NCI-H2029 treated with DMSO at 0.1 percent for 48 hours (cell line): Measurements from ENCODE around the gene RAPGEF5.
A peak's percentile ranks its signal among the peaks of the same experiment; 100 is the strongest.

Source experiments
- DNase-seq: peaks from one replicate; lab custom pipeline; 2025; lab: John Stamatoyannopoulos, UW

RAPGEF5 gene

GRCh38 chr7:22216832-22217475 is 140.0 kb downstream of the RAPGEF5 start:
- DNase-seq = no peak

- no peak for DNase-seq
Observed at GRCh38 chr7:22216309-22216708, 140.6 kb downstream of the RAPGEF5 start.

- no peak for DNase-seq
Observed at GRCh38 chr7:22214000-22214399, 143.0 kb downstream of the RAPGEF5 start.

GRCh38 chr7:22213081-22213480 is 143.9 kb downstream of the RAPGEF5 start:
- no peak for DNase-seq

- no peak for DNase-seq
Observed at GRCh38 chr7:22210967-22211366, 146.0 kb downstream of the RAPGEF5 start.

- no peak for DNase-seq
Observed at GRCh38 chr7:22210355-22210754, 146.6 kb downstream of the RAPGEF5 start.

- no peak for DNase-seq
Observed at GRCh38 chr7:22208799-22209198, 148.2 kb downstream of the RAPGEF5 start.

GRCh38 chr7:22207724-22208225 is 149.2 kb downstream of the RAPGEF5 start:
- DNase-seq = no peak

- no peak for DNase-seq
Observed at GRCh38 chr7:22205631-22206030, 151.3 kb downstream of the RAPGEF5 start.

- no peak for DNase-seq
Observed at GRCh38 chr7:22204312-22204711, 152.6 kb downstream of the RAPGEF5 start.

- DNase-seq = no peak
Observed at GRCh38 chr7:22202141-22202540, 154.8 kb downstream of the RAPGEF5 start.

GRCh38 chr7:22201186-22201880 is 155.6 kb downstream of the RAPGEF5 start:
- DNase-seq = no peak

- DNase-seq = no peak
Observed at GRCh38 chr7:22200777-22201176, 156.2 kb downstream of the RAPGEF5 start.

GRCh38 chr7:22200238-22200637 is 156.7 kb downstream of the RAPGEF5 start:
- no peak for DNase-seq

- DNase-seq = no peak
Observed at GRCh38 chr7:22197376-22197775, 159.6 kb downstream of the RAPGEF5 start.

GRCh38 chr7:22196429-22196828 is 160.5 kb downstream of the RAPGEF5 start:
- no peak for DNase-seq

- no peak for DNase-seq
Observed at GRCh38 chr7:22195397-22196172, 161.4 kb downstream of the RAPGEF5 start.

- no peak for DNase-seq
Observed at GRCh38 chr7:22194658-22195273, 162.2 kb downstream of the RAPGEF5 start.

GRCh38 chr7:22193450-22193983 is 163.4 kb downstream of the RAPGEF5 start:
- DNase-seq = no peak

- peak; percentile 10 for DNase-seq
Observed at GRCh38 chr7:22192801-22193200, 164.2 kb downstream of the RAPGEF5 start.

GRCh38 chr7:22190736-22191135 is 166.2 kb downstream of the RAPGEF5 start:
- DNase-seq = no peak

- no peak for DNase-seq
Observed at GRCh38 chr7:22189741-22190140, 167.2 kb downstream of the RAPGEF5 start.
